GM19324 (cell line): ENCODE results near the gene SYNPR.

Experiments used
- ATAC-seq: cut with Tn5 transposase; IDR thresholded peaks from one replicate; pipeline ENCODE4 v1.9.1; 2021; ENCODE audit warnings: mild to moderate bottlenecking, moderate library complexity; ENCODE audit not compliant: unreplicated experiment, low FRiP score

The SYNPR gene

DNA sequence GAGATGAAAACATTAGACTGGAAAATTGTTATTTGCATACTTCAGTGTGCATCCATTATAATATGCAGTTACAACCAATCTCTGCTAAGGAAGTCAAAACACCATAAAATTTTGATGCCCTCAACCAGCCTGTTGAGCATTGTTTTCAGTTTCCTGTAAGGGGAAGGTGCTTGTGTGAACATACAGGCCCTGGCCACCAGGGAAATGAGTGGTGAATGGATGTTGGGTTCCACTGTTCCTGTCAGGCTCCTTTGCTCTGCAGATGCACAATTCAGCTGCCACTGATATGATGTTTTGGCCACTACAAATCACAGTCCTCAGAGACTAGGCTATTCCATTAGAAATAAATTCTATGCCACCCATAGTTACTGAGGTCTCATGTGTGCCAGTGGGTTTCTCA lies 184.6 kb downstream of the SYNPR start:
- ATAC-seq = no peak

DNA sequence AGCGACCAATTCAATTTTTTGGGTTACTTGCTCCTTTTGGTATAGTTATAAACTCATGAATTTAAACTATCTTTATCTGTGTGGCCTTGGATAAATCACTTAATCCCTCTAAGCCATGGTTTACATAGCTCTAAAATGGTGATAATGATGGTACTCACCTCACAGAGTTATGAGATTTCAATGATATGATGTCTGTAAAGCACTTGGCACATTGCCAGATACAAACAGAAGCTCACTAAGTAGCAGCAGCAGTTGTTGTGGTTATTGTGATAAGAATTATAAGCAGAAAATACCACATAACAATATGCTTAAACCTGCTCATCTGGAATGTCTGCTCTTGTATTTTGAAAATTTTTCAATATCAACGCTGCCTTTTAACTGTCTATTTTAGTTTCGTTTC lies 189.3 kb downstream of the SYNPR start:
- ATAC-seq = no peak

DNA sequence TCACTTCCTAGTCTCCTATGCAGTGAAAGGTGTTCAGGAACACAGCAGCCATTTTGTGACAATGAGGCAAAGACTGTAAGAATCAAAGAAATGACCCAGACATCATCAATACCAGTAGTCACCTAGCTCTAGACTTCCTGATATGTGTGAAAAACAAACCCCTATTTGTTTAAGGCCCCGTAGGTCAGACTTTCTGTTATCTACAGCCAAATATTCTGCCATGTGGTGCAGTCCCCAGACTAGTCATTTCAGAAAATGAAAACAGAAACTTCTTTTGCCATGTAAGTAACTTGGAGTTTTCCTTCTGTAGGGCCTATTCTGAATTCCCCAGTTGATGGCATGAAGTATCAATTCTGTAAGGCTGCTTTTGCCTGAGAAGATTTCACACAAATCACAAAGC lies 192.6 kb downstream of the SYNPR start:
- no peak for ATAC-seq

DNA sequence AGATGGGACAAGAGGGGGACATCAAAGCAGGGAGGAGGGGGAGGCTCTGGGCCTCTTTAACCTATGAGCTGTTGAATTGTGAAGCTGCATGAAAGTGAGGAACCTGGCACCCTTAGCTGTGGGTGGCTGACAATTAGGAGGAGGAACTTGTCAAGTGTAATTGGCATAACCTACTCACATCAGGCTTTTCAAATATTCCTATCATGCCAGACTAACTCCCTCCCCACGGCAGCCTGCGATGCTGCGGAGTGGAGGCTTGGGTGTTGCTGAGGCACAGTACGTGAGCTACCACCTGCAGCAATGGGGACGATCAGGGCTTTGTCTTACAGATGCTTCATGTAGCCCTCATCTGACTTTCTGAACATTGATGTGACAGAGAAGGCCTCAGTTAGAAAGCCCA lies 193.7 kb downstream of the SYNPR start:
- no peak for ATAC-seq

DNA sequence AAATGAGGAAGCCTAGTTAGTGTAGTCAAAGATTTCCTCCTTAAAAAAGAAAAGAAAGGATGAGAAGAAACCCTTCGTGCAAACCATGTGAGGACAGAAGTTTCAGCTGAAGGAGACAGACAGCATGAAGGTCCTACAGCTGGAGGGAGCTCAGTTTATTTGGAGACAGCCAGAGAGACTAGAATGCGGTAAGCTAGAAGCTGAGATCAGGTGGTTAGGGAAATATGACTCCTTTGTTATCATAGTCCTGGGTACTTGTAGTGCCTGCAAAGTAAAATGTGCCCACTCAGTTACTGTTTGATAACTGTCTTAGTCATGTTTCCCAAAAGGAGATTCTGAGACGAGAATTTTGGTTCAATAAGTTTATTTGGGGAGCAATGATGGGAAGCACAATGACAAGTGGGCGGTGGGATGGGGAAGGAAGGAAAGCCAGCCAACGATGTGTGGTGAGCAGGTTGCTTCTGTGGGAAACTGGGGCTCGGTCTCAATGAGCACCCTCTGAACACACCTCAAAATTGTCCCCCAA lies 195.6 kb downstream of the SYNPR start:
- ATAC-seq = no peak

DNA sequence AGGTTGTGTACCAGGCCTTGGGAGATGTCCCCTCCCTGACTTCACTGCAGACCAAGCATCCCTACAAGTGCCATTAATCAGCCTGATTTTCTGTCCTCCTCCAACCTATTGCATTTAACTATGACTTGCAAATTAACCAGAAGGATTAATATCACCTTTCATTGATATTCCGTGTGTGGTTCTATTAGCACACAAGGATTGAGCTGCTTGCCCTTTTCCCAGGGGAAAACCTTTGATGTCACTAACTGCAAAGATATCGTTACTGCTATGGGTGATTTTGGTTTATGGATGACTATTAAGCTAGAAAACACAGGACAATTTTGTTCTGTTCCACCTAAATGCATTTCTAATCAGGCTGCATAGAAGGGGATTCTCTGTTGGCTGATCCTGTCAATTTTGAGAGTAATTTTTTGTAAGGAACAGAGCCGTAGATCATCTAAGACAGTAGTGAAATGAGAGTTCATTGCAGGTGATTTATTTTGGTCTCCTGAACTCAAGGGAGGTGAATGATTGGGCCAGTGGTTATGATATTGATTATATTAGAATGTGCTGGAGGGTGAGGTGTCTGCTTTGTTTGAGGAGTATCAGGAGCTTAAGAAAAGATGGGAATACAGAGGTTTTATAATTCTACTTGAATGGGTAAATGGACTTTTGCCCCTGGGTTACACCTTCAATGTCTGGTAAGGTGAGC lies 196.9 kb downstream of the SYNPR start:
- ATAC-seq = no peak

DNA sequence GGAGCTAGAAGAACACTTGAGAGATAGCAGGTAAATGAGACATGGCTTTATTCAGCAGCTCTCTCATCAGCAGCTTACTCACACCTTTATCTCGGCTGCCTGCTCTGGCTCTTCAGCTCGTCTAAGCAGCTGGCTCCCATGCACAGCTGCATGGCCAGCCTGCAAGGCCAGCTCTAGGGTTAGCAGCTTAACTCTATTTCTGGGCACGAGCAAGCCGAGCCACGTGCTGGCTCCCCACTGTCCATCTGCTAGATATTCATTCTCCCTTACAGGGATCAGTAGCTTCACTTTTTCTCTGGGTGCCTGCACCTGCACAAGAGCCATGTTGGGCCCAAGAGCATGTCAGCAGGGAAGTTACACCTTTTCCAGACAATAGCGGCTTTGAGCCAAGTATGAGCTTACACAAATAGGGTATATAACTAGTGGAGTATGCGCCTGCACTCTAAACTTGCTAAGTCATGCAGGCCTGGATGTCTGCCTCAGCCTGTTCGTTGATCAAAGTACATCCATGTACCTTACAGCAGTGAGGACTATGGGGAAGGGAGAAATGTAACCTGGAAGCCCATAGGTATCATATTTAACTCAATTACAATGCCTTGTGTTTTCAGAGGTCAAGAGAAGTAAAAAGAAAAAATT lies 199.5 kb downstream of the SYNPR start:
- no peak for ATAC-seq

DNA sequence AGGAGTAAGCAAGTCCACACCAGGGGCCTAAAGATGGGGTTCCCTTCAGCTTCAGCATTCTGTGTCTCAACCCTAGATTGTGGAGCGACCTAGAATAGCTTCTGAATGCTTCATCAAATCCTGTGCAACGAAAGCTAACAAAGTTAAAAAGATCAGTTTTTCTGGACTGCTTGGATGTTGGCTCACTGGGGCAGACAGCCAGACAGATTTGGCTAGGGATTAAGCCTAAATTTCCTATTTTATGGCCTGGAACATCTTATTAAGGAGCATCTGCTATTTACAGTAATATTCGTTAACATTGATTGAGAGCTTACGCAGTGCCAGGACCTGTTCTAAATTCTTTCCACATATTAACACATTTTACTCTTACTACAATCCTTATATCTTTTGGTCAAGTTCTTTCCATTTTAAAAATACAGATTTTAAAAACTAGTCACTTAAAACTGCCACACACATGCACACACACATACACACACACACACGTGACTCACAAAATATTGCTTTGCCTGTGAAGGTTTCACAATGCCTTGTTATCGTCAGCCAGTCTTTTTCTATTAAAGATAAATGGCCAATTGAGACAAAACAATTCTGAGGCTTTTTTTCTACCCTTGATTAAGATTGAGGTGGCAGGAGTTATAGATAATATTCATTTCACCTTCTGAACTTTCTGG lies 201.0 kb downstream of the SYNPR start:
- ATAC-seq = no peak

DNA sequence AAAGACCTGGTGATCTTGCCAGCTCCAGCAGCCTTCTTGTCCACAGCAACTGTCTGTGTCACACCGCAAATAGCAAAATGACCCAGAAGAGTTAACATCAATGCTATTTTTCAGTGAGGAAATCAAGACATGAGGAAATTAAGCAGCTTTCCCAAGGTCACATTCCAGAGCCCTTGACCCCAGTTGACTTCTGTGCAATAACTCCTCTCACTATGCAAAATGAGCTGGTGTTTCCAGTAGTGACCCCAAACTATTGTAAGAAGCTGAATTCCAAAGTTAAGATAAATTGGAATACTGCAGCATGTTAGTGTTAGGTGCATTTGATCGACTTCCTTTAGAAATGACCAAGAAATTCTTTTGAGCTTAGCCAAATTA lies 201.5 kb downstream of the SYNPR start:
- ATAC-seq = no peak

DNA sequence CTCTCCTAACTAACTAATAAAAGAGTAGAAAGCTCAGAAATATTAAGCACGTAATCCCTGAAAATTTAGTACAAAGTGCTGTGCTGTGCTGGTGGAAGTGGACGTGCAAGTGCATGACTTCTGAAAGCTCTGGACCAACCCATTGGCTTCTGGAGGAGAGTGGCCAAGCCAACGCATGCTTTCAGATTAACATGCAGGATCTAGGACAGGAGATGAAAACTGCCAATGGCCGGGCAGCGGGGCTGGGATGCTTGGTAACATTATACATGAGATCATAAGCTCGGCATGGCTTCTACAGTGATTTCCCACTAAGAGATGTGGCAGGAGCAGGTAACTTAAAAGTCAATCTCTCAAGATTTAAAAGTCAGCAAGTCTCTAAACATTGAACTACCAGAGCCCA lies 203.5 kb downstream of the SYNPR start:
- no peak for ATAC-seq

DNA sequence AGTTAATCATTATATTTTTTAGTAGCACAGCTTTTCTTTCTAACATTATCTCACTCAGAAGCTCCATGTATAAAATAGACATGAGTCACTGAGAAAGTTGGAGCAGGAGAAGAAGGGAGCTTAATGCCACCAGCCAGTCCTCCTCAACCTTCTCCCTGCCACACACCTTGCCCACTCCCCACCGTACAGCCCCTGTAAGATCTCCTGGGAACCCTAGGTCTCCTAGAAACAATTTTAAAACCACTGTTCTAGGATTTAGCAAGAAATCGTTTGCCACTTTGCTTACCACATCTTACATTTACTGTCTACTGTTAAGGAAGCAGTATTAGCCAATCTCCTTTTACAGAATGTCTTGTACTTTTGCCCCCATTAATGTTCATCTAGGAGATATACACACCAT lies 204.2 kb downstream of the SYNPR start:
- ATAC-seq = no peak

DNA sequence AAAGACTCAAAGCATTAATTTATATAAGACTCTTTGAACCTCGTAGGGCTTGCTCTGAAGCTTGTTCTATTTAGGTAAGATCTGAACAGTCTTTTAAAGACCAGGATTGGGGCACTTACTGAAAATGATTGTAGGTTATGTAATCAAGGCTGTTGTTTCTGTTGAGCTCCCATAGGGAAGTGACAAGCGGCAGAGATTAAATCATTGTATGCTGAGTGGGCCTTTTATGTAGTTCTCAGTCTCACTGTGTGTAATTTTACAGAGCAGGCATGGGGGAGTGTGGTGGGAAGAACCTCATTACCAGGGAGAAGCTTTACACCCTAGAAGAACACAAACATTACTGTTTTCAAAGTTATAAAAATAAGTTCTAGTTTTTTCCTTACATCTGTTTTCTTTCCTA lies 214.4 kb downstream of the SYNPR start:
- ATAC-seq = no peak

DNA sequence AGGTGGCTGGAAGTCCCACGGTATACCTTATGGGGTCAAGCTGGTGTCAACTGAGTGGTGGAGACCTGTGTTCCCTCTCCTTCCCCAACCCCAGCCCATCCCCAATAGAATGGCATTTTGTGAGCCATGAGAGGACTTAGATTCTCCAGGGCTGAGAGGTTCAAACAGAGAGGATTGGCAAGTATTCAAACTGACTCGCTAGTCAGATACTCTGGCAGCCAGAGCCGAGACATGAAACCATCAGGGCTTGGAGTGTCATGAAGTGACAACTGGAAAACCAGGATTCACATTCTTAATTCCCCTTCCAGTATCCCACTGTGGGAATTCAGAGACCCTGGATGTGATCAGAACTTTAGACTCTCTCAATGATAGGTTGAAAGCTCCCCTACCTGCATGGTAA lies 215.0 kb downstream of the SYNPR start:
- ATAC-seq = no peak

DNA sequence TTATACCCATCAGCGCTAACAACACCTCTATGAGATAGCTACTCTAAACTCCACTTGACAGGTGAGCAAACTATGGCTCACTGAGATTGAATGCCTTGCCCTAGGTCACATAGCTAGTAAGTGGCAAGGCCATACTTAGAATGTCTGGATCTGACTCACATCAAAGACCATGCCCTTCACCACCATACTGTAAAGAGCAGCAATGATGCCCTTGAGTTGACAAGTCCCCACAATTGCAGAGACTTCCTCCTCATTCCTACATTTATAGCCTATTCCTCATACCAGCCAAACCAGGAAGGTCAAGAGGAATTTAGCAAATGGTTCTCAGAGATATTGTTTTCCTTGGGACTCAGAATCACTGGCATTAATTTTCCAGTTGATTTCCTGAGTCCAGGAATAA lies 216.5 kb downstream of the SYNPR start:
- ATAC-seq = no peak

DNA sequence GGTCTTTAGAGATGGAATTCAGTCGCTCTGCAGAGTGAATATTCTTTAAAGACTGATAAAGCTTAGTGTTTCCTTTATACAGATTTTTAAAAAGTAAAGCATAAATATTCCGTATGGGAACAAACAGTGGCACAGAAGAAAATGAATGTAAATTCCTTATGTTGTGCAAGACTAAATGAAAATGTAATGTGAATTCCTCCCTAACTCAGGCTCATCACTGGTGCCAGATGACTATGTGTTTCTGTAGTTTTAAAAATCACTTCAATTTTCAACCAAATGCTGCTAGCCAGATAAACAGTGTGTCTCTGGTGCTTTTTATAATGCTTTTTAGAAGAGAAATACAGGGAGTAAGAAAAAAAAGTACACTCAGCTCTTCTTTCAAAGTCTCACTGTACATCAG lies 219.5 kb downstream of the SYNPR start:
- ATAC-seq = no peak

DNA sequence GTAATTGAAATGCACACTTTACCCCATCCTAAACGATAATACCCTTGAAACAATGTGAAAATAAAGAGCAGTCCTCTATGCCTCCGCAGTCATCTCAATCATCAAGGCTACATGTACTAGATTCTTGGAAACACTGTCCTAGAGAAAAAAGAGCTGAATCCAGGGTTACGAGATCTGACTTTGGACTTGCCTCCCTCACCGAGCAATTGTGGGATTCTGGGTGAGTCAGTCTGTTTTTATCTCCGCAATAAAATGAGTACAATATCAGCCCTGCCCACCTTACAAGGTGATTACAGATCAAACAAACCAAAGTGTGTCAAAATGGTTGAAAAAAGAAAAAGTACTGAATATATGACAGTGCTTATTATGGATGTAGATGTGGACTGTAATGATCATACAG lies 222.1 kb downstream of the SYNPR start:
- no peak for ATAC-seq

DNA sequence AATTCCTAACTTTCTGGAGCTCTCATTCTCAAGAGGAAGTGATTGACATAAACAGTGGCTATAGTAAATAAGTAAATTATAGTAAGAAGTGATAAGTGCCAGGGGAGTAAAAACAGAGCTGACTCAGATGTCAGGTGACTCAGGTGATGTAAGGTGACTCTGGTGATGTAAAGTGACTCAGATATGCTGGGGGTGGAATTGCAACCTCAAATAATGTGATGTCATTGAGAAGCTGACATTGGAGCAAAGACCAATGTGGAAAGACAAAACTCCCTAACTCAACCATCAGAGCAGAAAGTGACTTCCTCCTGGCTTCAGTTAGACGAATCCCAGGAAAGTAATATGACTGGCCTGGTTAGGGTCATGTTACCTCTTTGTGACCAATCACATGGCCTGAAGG lies 230.2 kb downstream of the SYNPR start:
- no peak for ATAC-seq

DNA sequence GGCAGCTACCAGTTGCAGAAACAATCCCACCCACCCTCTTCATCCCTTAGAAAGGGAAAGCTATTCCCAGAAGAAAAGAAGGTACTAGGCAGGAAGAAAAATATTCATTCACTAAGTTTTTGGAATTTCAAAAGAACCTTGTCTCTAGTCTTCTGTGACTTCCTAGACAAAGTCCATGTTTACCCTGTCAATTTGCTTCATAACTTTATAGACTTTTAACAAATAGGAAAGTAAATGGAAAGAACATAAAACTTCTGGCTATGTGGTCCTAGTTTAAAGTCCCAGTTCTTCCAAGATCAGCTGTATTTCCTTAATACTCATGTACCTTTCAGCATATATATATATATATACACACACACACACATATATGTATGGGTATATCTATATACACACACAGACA lies 230.7 kb downstream of the SYNPR start:
- no peak for ATAC-seq

DNA sequence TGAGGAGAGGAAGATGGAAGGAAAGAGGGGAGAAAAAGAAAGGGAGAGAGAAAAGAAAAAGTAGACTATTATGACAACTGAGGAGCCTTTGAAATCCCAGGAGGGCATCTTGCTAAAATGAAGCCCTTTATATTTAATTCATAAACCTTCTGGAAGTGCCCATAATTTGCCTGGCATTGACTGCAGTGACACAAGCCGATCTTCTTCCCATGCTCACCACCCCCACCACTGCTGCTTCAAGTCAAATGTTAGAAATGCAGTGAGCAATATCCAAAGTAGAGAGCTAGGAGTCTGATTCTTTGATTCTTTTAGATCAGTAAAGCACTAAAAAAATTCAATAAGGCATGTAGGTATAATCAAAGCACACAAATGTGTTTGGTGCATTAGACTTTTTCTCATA lies 235.7 kb downstream of the SYNPR start:
- ATAC-seq = no peak

DNA sequence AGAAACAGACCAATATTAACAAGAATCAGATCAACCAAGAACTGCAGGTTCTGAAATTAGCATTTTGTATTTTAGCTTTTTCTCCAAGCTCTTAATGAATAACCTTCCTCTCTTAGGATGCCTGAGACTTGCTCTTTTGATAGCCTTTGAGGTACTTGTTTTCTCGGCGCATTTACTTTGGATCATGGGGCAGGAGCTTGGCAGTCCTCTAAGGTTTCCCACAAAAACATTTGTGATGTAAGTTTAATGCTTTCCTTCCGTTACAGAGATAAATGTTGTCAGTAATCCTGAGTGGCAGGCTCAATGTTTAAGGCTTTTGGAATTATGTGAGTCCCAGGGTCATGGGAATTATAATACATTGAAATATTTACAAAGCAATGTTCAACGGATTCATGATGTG lies 236.6 kb downstream of the SYNPR start:
- ATAC-seq = no peak

DNA sequence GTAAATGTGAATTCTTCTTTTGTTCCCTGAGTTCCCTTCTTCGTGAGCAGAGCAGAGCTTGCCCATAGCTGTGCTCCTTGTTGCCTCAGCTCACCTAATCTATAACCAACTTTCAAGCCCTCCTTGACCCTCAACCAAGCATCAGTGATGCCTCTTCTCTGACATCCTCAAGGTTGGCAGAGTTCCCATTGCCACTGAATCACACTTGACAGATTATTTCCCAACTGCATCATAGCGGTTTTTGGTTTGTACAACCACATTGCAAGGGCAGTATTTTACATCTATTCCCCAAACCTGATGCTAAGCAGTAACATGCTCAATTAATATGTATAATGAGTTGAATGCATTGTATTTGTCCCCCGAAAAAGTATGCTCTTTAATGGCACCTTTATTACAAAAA lies 241.3 kb downstream of the SYNPR start:
- no peak for ATAC-seq

DNA sequence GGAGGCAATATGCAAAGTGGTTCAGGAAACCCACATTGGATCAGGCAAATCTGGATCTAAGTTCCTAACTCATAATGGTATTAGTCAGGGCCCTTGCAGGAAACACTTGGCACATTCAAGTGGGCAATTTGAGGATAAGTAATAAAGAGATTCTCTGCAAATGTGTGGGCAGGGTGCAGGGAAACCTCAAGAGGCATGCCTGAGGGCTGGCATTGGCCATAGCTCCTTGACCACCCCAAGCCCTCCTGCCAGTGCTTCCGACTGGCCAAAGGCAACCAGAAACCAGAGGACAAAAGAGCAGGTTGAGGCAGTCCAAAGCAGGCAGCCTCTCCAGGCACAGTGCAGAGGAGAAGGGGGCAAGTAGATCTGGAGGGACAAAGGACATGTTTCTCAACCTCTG lies 243.5 kb downstream of the SYNPR start:
- ATAC-seq = no peak
